Measurements from ENCODE around the gene CASP2.

- TF ChIP-seq, protein P1, sequence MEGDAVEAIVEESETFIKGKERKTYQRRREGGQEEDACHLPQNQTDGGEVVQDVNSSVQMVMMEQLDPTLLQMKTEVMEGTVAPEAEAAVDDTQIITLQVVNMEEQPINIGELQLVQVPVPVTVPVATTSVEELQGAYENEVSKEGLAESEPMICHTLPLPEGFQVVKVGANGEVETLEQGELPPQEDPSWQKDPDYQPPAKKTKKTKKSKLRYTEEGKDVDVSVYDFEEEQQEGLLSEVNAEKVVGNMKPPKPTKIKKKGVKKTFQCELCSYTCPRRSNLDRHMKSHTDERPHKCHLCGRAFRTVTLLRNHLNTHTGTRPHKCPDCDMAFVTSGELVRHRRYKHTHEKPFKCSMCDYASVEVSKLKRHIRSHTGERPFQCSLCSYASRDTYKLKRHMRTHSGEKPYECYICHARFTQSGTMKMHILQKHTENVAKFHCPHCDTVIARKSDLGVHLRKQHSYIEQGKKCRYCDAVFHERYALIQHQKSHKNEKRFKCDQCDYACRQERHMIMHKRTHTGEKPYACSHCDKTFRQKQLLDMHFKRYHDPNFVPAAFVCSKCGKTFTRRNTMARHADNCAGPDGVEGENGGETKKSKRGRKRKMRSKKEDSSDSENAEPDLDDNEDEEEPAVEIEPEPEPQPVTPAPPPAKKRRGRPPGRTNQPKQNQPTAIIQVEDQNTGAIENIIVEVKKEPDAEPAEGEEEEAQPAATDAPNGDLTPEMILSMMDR (IDR thresholded peaks at IDR 0.05), result no peak
- no peak for TF ChIP-seq EP300 (IDR thresholded peaks at IDR 0.05)
- TF ChIP-seq POLR2A (IDR thresholded peaks at IDR 0.05), result no peak
Measured at GRCh38 chr7:143303733-143304132, 15.6 kb downstream of the CASP2 start.

Data from tibial nerve (tissue), 4 donors.